ENCODE measurements around the gene BTG1. TPM values are rescaled to one million over a fixed set of nuclear protein-coding genes. Genes with fewer than 3 reads are reported as not detected.

The BTG1 gene
- total RNA-seq, 1 experiment from 2014 or later = 23.1 TPM

GRCh38 chr12:92156704-92157395 is 11.2 kb upstream of the BTG1 start:
- no peak for TF ChIP-seq CTCF (IDR thresholded peaks at IDR 0.05; ENCODE audit: insufficient read depth in 1 of 2, low read depth in 1 of 2, low read length in 1 of 2, severe bottlenecking in 1 of 2, unreplicated experiment in 1 of 2)
- Mint-ChIP-seq H3K9me3 (ENCODE audit: unreplicated experiment) (no peaks in the 10 kb centered on the region), H3K27me3 (ENCODE audit: insufficient read depth, unreplicated experiment) (no peaks in the 10 kb centered on the region), H3K36me3 (ENCODE audit: insufficient read depth, unreplicated experiment) (no peaks in the 10 kb centered on the region), H3K27ac (ENCODE audit: unreplicated experiment) (no peak overlapping the region), H3K4me3 (ENCODE audit: unreplicated experiment) (no peak overlapping the region), H3K4me1 (ENCODE audit: low read depth, unreplicated experiment) (peaks cover 36% of the 10 kb centered on the region)
- H3K27me3 ChIP-seq (replicated peaks; ENCODE audit: control insufficient read depth, insufficient read depth, low read length) = no peaks in the 10 kb centered on the region
- POLR2A ChIA-PET = interaction anchor here (0.7 to 1.2 kb wide), 2 partner anchors 11 to 12 kb away, joined by 5 to 6 read pairs; partner anchors contain the start of gene BTG1
- no TSS peak for BruUV-seq (replicated peaks)
- no peaks in the 10 kb centered on the region for H3K9me3 ChIP-seq
- no peaks in the 10 kb centered on the region for H3K36me3 ChIP-seq (ENCODE audit: control insufficient read depth, insufficient read depth, low read length)
- CTCF ChIA-PET = no interaction called here
- DNase-seq = no peak
- H3K4me1 ChIP-seq = peaks cover 44% of the 10 kb centered on the region
- intact Hi-C loops (cut with micrococcal nuclease; ENCODE audit: unreplicated experiment) = loop anchor here (1.0 kb wide), 1 partner anchor 10 kb away; no protein-coding TSS in a partner anchor
- no peak overlapping the region for H3K4me3 ChIP-seq (ENCODE audit: low read depth, low read length)

GRCh38 chr12:92156139-92156538 is 10.5 kb upstream of the BTG1 start:
- CTCF ChIA-PET = no interaction called here
- Mint-ChIP-seq H3K27me3 (ENCODE audit: insufficient read depth, unreplicated experiment) (no peaks in the 10 kb centered on the region), H3K27ac (ENCODE audit: unreplicated experiment) (no peak overlapping the region), H3K36me3 (ENCODE audit: insufficient read depth, unreplicated experiment) (no peaks in the 10 kb centered on the region), H3K9me3 (ENCODE audit: unreplicated experiment) (no peaks in the 10 kb centered on the region), H3K4me3 (ENCODE audit: unreplicated experiment) (no peak overlapping the region), H3K4me1 (ENCODE audit: low read depth, unreplicated experiment) (peaks cover 31% of the 10 kb centered on the region)
- H3K27me3 ChIP-seq (replicated peaks; ENCODE audit: control insufficient read depth, insufficient read depth, low read length) = no peaks in the 10 kb centered on the region
- no peak overlapping the region for H3K4me3 ChIP-seq (ENCODE audit: low read depth, low read length)
- no peaks in the 10 kb centered on the region for H3K36me3 ChIP-seq (ENCODE audit: control insufficient read depth, insufficient read depth, low read length)
- no peak for DNase-seq
- H3K4me1 ChIP-seq = peaks cover 38% of the 10 kb centered on the region
- POLR2A ChIA-PET = interaction anchor here (1.2 kb wide), 1 partner anchor 10 kb away, joined by 6 read pairs; the partner anchor contains the start of gene BTG1
- BruUV-seq (replicated peaks) = no TSS peak
- no peaks in the 10 kb centered on the region for H3K9me3 ChIP-seq
- intact Hi-C loops (cut with micrococcal nuclease; ENCODE audit: unreplicated experiment) = loop anchor here (1.0 kb wide), 1 partner anchor 9 kb away; no protein-coding TSS in a partner anchor
- no peak for TF ChIP-seq CTCF (IDR thresholded peaks at IDR 0.05; ENCODE audit: insufficient read depth in 1 of 2, low read depth in 1 of 2, low read length in 1 of 2, severe bottlenecking in 1 of 2, unreplicated experiment in 1 of 2)

GRCh38 chr12:92155733-92156132 is 10.1 kb upstream of the BTG1 start:
- Mint-ChIP-seq H3K9me3 (ENCODE audit: unreplicated experiment) (no peaks in the 10 kb centered on the region), H3K27ac (ENCODE audit: unreplicated experiment) (no peak overlapping the region), H3K36me3 (ENCODE audit: insufficient read depth, unreplicated experiment) (no peaks in the 10 kb centered on the region), H3K4me1 (ENCODE audit: low read depth, unreplicated experiment) (peaks cover 27% of the 10 kb centered on the region), H3K4me3 (ENCODE audit: unreplicated experiment) (no peak overlapping the region), H3K27me3 (ENCODE audit: insufficient read depth, unreplicated experiment) (no peaks in the 10 kb centered on the region)
- peaks cover 35% of the 10 kb centered on the region for H3K4me1 ChIP-seq
- no peaks in the 10 kb centered on the region for H3K36me3 ChIP-seq (ENCODE audit: control insufficient read depth, insufficient read depth, low read length)
- CTCF ChIA-PET = no interaction called here
- no TSS peak for BruUV-seq (replicated peaks)
- no peak for DNase-seq
- no peaks in the 10 kb centered on the region for H3K27me3 ChIP-seq (replicated peaks; ENCODE audit: control insufficient read depth, insufficient read depth, low read length)
- intact Hi-C loops (cut with micrococcal nuclease; ENCODE audit: unreplicated experiment) = loop anchor here (1.0 kb wide), 1 partner anchor 8 kb away; no protein-coding TSS in a partner anchor
- H3K9me3 ChIP-seq = no peaks in the 10 kb centered on the region
- no peak for TF ChIP-seq CTCF (IDR thresholded peaks at IDR 0.05; ENCODE audit: insufficient read depth in 1 of 2, low read depth in 1 of 2, low read length in 1 of 2, severe bottlenecking in 1 of 2, unreplicated experiment in 1 of 2)
- H3K4me3 ChIP-seq (ENCODE audit: low read depth, low read length) = no peak overlapping the region
- POLR2A ChIA-PET = interaction anchor here (1.2 kb wide), 1 partner anchor 10 kb away, joined by 6 read pairs; the partner anchor contains the start of gene BTG1

All from Caco-2 (cell line).